ENCODE measurements around the gene RAD21L1. TPM values are rescaled to one million over a fixed set of nuclear protein-coding genes. Genes with fewer than 3 reads are reported as not detected.

RAD21L1 gene
- polyA plus RNA-seq, 1 donor from 2014 or later = not detected

DNA sequence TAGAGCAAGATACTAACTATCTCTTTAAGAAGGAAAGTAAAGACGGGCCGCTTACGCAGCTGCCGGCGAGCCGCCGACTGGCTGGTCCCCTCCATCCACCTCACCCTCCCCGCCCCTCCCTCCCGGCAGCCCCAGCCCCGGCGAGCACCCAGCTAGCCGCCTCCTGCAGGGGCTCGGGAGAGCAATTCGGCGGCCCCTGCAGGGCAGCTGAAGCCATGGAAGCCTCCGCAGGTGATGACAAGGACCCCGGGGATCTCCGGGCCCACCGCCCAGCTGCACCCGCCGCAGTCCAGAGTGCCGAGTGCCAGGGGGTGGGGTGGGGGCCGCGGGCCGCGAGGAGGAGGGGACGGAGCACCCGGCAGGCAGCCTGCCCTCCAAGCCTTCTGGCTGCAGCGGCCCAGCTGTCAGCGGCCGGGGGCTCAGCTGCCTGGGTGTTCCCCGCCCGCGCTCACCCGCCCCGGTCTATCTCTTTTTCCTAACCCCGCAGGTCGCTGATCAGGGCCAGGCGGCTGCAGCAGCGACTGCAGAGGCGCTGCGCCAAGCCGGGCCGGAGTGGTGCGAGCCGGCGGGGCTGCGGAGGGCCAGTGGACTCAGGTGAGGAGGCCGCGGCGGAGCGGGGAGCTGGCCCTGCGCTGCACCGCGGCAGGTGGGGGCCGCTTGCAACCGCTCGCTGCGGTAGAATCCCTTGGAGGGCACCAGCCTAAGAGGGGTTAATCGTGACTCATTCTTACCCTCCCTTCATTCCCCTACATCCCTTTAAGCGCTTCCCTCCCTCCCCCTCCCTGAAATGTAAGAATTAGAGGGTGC lies 40.5 kb downstream of the RAD21L1 start, which contains the start of gene SNPH:
SNPH (plus strand) TSS at position 128 of the 807 bp plus-strand sequence. CDS start 29,946 bp downstream, outside the sequence.
- Mint-ChIP-seq H3K4me1 (peaks cover 5 to 14% (median 10%) of the 10 kb centered on the region in 3 donors), H3K9me3 (no peaks in the 10 kb centered on the region), H3K27me3 (no peaks in the 10 kb centered on the region), H3K27ac (peak within 1 kb of the TSS in 2 of 3 donors; percentile 69 to 89), H3K36me3 (no peaks in the 10 kb centered on the region), H3K4me3 (peak within 1 kb of the TSS; percentile 74 to 97 (median 88))

GRCh38 chr20:1267161-1267560 lies 41.3 kb downstream of the RAD21L1 start:
- H3K27ac Mint-ChIP-seq = peak overlapping the region in 2 of 3 donors; percentile 67 to 69
- H3K27me3 Mint-ChIP-seq = no peaks in the 10 kb centered on the region
- H3K36me3 Mint-ChIP-seq = no peaks in the 10 kb centered on the region
- no peaks in the 10 kb centered on the region for H3K9me3 Mint-ChIP-seq
- H3K4me1 Mint-ChIP-seq = peaks cover 5 to 14% (median 10%) of the 10 kb centered on the region in 3 donors
- peak overlapping the region; percentile 74 to 91 (median 88) for H3K4me3 Mint-ChIP-seq

DNA sequence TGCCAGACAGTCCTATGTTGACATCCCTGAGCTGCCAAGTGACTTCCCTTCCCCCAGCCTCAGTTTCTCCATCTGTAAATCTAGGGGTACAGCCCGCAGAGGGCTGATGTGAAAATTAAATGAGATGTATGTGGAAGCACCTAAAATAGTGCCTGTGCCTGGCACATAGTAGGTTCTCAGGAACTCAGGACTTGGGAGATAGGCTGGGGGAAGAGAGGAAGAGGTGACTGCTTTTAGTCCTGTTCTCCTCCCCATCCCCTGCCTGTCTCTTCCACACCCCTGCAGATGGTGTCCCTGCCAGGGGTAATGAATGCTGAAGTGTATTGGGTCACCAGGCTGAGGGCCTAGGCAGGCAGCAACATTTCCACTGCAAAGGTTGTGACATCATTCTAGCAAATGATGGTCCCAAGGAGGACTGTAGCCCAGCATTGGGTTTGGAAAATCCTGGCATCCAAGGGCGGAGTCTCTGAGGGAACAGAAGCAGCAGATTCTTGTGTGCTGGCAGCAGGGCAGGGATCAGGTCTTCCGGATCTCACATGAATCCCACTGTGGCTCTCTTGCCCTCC lies 42.0 kb downstream of the RAD21L1 start:
- Mint-ChIP-seq H3K9me3 (no peaks in the 10 kb centered on the region), H3K27me3 (no peaks in the 10 kb centered on the region), H3K36me3 (no peaks in the 10 kb centered on the region), H3K4me3 (peak overlapping the region in 2 of 4 donors; percentile 74 to 91), H3K4me1 (peaks cover 5 to 14% (median 10%) of the 10 kb centered on the region in 3 donors), H3K27ac (no peak overlapping the region)

DNA sequence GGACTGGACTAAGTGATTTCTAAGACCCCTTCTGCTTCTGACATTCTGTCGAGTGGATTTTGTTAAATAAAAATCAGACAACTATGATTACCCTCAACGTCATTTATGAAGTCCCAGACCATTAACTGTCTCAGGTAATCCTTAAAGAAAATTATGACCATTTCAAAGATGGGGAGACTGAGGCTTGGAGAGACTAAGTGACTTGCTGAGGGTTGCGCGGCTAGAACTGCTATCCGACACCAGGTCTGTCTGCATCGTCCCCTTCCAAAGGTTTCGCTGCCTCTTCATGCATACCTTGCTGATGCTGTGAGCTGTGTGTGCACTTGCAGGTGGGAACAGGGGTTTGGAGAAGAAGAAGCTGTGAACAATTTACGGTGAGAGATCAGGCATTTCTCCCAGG lies 43.4 kb downstream of the RAD21L1 start:
- no peaks in the 10 kb centered on the region for H3K27me3 Mint-ChIP-seq
- no peaks in the 10 kb centered on the region for H3K9me3 Mint-ChIP-seq
- no peaks in the 10 kb centered on the region for H3K36me3 Mint-ChIP-seq
- H3K4me3 Mint-ChIP-seq = peak overlapping the region in 1 of 4 donors; percentile 40
- H3K4me1 Mint-ChIP-seq = peaks cover 5 to 14% (median 10%) of the 10 kb centered on the region in 3 donors
- no peak overlapping the region for H3K27ac Mint-ChIP-seq

DNA sequence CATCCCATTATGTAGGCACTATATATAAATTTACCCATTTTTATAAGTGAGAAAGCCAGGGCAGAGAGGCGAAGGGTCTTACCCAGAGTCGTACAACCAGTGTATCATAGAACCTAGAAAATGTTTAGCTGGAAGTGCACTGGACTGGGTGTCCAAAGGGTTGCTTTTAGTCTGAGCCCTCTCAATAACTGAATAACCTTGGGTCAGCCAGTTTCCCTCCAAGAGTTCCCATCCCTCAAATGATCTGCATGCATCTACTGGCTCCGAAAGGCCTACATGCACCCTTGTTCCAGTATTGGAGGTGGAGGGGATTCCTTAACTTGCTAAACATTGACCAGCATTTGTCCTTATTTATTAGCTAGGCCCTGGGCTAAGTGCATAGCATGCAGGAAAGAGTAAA lies 44.0 kb downstream of the RAD21L1 start:
- Mint-ChIP-seq H3K9me3 (no peaks in the 10 kb centered on the region), H3K27me3 (no peaks in the 10 kb centered on the region), H3K4me1 (peaks cover 4 to 13% (median 8%) of the 10 kb centered on the region in 3 donors), H3K36me3 (no peaks in the 10 kb centered on the region), H3K27ac (no peak overlapping the region), H3K4me3 (peak overlapping the region in 1 of 4 donors; percentile 40)

DNA sequence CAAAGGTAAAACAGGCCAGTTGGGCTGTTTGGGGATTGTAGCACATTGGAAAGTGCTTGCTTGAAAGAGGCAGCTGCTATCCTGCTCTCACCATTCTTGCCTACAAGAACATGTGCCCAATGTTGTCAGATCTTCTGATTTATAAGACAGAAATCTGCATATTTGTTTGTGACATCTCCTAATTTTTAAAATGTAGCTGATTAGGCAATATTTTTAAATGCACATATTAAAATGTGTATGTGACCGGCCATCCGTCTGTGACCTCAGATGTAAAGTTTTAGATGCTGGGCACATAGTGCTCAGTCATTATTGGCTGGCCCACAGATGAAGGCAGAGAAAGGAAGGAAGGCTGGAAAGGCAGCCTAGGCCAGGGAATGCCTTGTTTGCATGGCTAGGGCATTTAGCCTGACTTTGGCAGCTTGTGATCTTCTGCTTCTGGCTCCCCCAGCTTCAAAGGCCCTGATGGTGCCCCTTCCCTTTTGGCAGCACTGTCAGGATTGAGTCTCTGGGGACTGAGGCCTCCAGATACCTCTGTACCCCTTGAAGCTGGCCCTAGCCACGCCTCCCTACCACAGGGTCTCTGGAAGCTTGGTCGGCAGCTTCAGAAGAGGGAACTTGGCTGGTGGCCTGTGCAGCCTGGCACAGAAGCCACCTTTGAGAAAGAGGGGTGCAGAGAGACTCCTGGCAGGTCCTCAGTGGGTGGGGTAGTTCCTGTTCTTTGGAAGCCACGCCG lies 46.7 kb downstream of the RAD21L1 start:
- no peak overlapping the region for H3K4me3 Mint-ChIP-seq
- no peaks in the 10 kb centered on the region for H3K36me3 Mint-ChIP-seq
- H3K27ac Mint-ChIP-seq = no peak overlapping the region
- H3K27me3 Mint-ChIP-seq = no peaks in the 10 kb centered on the region
- H3K9me3 Mint-ChIP-seq = no peaks in the 10 kb centered on the region
- no peaks in the 10 kb centered on the region for H3K4me1 Mint-ChIP-seq

GRCh38 chr20:1273366-1273765 lies 47.5 kb downstream of the RAD21L1 start:
- no peak overlapping the region for H3K4me3 Mint-ChIP-seq
- H3K4me1 Mint-ChIP-seq = no peaks in the 10 kb centered on the region
- H3K9me3 Mint-ChIP-seq = no peaks in the 10 kb centered on the region
- no peak overlapping the region for H3K27ac Mint-ChIP-seq
- H3K27me3 Mint-ChIP-seq = no peaks in the 10 kb centered on the region
- no peaks in the 10 kb centered on the region for H3K36me3 Mint-ChIP-seq

GRCh38 chr20:1274485-1275311 lies 48.9 kb downstream of the RAD21L1 start:
- no peak overlapping the region for H3K27ac Mint-ChIP-seq
- H3K4me3 Mint-ChIP-seq = no peak overlapping the region
- H3K27me3 Mint-ChIP-seq = no peaks in the 10 kb centered on the region
- no peaks in the 10 kb centered on the region for H3K9me3 Mint-ChIP-seq
- H3K36me3 Mint-ChIP-seq = no peaks in the 10 kb centered on the region
- peaks cover 0 to 3% (median 0%) of the 10 kb centered on the region in 3 donors for H3K4me1 Mint-ChIP-seq

DNA sequence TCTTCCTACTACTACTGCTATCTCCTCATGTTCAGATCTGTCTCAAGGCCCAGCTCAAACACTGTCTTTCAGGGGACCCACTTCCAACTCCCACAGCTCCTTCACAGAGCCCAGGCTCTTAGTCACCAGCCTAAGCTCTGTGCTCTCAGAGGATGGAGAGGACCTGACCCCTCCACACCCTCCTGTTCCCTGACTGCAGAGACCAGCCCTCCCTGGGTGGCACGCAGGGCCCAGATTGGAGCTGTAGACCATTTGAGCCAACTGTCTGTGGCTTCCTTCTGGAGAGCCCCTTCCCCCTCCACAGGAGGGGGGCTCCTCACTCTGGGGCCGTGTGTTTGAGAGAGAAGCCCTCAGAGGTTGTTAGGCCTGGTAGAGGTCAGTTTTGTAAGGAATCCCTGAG lies 50.1 kb downstream of the RAD21L1 start:
- no peaks in the 10 kb centered on the region for H3K27me3 Mint-ChIP-seq
- H3K9me3 Mint-ChIP-seq = no peaks in the 10 kb centered on the region
- peaks cover 0 to 3% (median 0%) of the 10 kb centered on the region in 3 donors for H3K4me1 Mint-ChIP-seq
- no peaks in the 10 kb centered on the region for H3K36me3 Mint-ChIP-seq
- no peak overlapping the region for H3K4me3 Mint-ChIP-seq
- H3K27ac Mint-ChIP-seq = no peak overlapping the region

GRCh38 chr20:1277529-1278322 lies 51.9 kb downstream of the RAD21L1 start:
- Mint-ChIP-seq H3K27ac (no peak overlapping the region), H3K4me1 (peaks cover 0 to 3% (median 0%) of the 10 kb centered on the region in 3 donors), H3K4me3 (no peak overlapping the region), H3K27me3 (no peaks in the 10 kb centered on the region), H3K36me3 (no peaks in the 10 kb centered on the region), H3K9me3 (no peaks in the 10 kb centered on the region)

DNA sequence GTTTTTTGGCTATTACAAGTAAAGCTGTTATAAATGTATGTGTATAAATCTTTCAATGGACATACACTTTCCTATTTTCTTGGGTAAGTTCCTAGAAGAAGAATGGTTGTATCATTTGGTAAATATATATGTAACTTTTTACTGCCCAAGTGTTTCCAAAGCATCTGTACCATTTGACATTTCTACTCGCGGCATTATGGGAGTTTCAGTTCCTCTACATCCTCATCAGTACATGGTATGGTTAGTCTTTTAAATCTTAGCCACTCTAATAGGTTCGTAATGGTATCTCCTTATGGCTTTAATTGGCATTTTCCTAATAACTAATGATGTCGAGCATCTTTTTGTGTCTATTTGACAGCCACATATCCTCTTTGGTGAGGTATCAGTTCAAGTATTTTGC lies 53.1 kb downstream of the RAD21L1 start:
- Mint-ChIP-seq H3K27me3 (no peaks in the 10 kb centered on the region), H3K27ac (no peak overlapping the region), H3K9me3 (no peaks in the 10 kb centered on the region), H3K4me3 (no peak overlapping the region), H3K36me3 (no peaks in the 10 kb centered on the region), H3K4me1 (peaks cover 0 to 3% (median 0%) of the 10 kb centered on the region in 3 donors)

- Mint-ChIP-seq H3K4me1 (peaks cover 0 to 3% (median 0%) of the 10 kb centered on the region in 3 donors), H3K27me3 (no peaks in the 10 kb centered on the region), H3K27ac (no peak overlapping the region), H3K36me3 (peaks cover 2% of the 10 kb centered on the region), H3K4me3 (no peak overlapping the region), H3K9me3 (no peaks in the 10 kb centered on the region)
Observed at GRCh38 chr20:1280195-1281102, 54.6 kb downstream of the RAD21L1 start.
